GM18519 (cell line): ENCODE measurements around the gene SIX2.

Source experiments
- ATAC-seq: cut with Tn5 transposase; IDR thresholded peaks from one replicate; pipeline ENCODE4 v1.9.1; 2021; ENCODE audit warnings: mild to moderate bottlenecking, moderate library complexity; ENCODE audit not compliant: unreplicated experiment, low FRiP score

The SIX2 gene

DNA sequence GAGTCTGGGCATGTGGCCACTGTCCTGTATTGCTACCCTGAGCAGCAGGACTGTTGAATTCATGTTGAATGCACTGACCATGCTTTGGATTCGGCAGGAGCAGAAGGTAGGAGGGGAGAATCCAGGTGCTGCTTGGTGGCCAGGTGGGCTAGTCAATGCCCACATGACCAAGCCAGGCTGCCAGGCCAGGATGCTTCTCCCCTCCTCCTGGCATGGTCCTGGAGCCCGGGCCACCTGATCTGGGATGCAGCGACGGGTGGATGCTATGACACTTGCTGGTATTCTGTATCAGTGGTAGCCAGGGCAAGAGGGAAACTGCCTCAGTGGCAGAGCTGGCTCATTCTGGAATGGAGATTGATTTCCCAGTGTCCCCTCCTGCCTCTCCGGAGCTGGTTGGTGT is 14.8 kb upstream of the SIX2 start:
- no peak for ATAC-seq

DNA sequence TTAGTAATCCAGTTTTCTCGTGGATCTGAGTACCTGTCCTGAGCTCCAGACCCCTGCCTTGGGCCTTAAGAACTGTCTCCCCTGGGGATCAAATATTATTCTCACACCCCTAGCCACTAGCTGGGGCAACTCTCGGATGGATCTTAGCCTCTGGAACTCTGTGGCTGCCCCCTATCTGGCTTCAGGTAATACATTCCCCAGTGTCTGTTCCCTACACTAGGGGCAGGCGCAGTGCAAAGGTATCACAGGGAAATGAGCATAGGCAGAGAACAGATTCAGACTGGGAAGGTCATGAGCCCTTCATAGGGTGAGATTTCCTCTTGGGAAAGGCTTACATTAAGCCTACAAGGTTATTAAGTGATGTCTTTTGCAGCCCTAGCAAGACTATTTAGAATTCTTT is 11.2 kb upstream of the SIX2 start:
- no peak for ATAC-seq

DNA sequence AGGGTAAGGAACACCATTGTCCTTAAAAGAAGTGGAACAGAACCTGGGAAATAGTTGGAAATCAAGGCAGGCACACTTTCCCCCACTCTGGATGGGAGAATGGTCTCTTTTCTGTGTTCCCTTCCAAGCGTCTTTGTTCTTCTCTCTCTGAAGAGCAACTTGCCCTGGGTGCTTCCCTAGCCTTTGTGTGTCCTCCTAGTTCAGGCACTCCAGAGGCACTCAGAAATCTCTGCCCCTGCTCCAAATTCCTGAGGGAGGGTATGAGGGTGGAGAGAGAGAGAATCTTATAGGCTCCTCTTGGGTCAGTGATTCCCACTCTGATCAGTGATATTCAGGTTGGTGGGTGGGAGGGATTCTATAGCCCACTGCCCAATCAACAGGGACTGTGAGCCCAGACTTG is 8.8 kb upstream of the SIX2 start:
- ATAC-seq, result no peak

DNA sequence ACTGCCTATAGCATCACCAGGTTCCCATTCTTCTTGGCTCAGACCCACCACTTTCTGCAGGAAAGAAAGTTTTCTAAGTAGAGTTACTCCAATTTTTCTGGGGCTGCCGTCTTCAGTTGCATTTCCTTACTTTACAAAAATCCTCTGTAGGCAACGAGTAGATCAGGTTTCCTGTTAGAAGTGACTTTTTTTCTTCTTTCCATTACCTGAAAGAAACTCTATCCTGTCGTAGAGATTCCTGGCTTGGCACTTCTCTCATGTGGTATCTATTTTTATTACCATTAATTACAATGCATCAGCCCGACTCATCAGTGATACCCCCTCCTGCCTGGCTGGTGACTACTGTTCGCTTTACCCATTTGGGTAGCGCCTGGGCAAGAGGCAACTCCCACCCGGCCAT is 5.6 kb upstream of the SIX2 start:
- ATAC-seq, result no peak

DNA sequence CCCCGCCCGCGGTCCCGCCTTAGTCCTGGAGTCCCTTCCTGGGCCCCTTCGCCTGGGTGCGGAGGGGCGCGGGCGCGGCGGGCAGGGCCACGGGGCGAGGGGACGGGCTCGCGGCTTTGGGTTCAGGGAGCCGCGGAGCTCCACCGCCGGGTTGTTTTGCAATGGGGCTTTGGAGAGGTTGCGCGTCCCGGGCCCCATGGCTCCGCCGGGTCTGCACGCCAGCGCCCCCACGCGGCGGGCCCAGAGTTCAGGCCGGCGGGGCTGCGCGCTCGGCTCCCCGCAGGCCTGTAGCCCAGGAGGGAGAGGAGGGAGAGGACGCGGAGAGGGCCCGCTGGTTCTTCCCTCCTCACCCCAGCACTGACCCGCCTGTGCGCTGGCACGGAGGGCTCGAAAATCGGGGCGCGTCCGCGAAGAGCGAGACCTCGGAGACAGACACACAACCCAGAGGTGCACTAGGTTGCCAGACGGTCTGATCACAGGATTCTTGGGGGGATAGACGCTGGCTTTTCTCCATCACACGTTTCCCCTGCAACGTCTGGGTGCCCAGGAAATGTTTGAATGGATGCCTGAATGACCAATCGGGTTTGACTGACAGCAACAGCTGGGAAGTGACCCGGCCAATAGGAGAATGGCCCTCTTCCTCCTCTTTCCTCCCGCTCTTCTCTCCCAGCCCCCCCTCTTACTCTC is 4.9 kb upstream of the SIX2 start:
- ATAC-seq, result no peak

DNA sequence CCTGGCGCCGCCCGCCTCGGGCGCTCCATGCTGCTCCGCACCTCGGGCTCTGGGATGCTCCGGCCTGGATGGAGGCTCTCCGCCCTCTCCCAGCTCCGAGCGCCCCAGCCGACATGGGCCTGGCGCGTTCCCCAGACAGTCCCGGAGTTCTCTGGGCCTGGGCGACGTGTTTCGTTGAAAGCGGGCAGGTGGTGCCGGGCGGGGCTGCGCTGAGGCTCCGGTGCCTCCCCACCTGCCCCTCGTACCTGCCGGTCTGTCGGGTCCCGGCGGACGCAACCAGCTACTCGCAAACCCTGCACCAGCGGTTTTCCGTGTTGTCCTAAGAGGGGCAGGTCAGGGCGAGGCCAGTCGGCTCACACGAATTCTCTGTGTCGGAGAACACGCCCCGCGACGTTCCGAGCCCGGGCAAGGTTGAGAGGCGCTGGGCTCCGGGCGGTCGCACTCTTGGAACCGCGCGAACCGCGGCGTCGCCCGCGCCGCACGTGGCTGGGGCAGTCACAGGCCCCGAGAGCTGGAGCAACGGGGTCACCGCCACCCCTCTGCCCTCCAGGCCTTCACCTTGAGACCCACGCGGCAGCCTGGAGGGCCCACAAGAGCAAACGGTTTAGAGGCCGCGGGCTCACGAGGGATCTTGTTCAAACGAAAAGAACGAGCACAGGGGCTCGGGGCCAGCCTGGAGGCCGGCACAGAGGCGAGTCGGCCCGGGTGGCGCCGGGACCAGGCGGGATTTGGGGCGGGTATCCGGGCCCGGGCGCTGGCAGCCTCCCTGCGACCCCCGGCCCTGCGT is 4.2 kb upstream of the SIX2 start:
- no peak for ATAC-seq

DNA sequence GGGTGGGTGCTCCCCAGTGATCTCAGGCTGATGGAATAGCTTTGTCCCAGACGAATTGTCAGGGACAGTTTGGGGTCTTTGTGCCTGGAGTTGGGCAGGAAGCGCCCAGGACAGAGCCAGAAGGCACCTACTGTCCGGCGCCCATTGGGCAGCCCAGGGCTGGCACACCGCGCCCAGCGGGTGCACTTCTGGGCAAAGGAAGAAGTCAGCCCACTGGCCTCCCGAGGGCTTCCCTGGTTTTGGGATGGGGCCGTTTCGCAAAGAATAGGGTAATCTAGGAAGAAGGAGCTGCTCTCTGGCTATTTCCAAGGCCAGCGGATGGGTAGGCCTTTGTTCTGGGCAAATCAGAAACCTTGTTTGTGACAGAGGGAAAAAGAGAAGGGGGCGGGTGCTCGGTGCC is 3.5 kb upstream of the SIX2 start:
- no peak for ATAC-seq

DNA sequence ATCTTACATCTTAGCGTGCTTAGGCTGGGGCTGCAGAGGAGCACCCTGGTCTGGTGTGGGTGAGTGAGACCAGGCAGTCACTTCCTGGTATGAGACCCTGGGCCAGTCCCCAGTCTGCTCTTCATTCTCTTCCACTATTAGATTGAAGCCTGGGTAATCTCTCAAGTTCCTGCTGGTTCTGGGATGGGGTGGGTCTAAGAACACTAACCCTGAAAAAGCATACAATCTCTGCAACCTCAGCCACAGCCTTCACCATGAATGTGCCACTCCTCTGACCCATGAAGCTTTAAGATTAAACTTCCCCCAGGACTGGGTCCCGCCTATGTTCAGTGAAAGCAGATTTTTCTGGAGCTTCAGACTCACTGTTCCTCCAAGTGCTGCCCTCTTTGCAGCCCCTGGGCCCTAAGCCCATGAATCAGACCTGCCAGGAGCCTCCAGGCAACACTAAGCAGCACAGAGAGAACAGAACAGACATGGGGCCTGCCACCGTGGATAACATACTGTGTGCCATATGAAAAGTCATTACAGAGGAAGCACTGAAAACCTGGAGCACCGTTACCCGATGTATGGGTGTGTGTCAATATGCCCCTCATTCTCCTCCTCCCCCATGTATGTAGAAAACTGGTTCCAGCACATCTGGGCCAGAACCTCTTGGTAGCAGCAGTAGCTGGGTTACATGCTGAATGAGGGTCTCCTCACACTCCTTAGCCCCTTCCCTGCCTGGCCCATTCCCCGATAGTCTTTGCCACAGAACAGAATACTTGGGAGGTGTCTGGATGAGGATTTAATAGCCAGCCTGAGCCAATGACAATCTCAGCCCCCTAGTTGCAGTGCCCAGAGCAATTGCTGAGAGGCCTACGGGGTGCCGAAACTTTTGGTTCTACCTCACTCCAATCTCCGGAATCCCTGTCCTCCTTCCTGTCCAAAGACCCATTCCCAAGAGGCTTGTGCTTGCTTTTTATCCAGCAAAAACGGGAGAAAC is 2.7 kb upstream of the SIX2 start:
- ATAC-seq, result no peak

DNA sequence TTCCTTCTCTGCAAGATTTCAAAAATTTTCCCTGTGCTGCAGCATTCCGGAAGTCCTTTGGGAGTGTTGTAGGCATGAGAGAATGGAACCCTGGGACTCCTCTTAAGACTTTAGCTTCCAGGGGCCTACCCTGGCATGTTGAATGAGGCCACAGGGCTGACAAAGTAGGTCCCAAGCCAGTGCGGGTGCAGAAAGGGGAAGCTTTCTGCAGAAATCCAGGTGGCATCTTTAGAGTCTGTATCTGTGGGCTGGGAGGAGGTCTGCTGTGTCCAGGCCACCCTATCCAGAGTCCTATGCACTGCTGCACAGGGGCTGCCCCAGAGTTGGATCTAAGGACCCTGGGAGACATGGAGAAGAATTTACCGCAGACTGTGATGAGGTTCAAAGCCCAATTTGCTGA is 1.9 kb upstream of the SIX2 start:
- ATAC-seq, result no peak

DNA sequence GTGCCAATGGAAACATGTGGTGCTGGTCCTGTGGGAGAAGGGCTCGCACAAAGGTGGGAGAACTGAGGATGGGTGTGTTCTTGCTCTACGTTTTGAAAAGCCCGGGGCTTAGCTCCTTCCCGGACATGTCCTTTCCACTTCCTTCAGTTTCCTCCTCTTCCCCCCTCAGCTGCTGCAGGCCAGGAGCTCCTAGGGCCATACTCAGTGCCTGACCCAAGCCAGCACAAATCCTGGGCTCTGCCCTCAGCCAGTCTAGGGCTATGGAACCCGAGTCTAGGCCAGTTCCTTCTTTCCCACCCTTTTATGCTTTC is 1.4 kb upstream of the SIX2 start:
- no peak for ATAC-seq

DNA sequence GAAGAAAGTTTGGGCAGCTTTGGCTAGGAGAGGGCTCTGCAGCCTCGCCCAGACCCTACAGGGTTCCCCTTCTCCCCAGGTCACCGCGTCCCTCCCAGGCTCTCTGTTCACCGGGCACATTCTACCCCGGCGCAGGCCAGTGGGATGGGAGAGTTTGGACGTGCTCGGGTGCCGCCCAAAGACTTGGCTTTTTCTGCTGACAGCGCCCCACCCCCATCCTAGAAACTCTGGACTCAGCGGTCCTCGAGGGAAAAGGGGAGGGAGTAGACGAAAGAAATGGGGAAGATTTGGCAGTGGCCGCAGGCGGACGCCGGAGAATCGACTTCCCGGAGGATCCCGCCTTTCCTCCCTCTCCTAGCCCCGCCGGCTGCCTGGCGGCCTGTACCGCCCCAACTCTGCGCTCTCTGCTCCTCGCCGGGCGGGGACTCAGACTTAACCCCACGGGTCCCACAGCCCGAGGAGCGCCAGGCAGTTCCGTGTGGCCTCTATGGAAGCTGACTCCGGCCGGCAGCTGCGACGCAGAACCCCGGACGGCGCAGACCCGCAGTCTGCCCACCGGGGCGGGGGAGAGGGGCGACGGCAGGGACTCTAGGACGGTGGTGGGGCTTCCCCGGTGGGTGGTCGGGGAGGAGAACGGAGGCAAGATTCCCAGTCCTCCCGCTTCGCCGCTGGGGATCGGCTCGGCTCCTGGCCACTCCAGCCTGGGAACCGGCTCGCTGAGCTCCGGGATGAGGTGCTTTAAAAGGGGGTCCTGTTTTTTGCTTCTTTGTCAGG is 863 bp upstream of the SIX2 start:
- ATAC-seq, result no peak

DNA sequence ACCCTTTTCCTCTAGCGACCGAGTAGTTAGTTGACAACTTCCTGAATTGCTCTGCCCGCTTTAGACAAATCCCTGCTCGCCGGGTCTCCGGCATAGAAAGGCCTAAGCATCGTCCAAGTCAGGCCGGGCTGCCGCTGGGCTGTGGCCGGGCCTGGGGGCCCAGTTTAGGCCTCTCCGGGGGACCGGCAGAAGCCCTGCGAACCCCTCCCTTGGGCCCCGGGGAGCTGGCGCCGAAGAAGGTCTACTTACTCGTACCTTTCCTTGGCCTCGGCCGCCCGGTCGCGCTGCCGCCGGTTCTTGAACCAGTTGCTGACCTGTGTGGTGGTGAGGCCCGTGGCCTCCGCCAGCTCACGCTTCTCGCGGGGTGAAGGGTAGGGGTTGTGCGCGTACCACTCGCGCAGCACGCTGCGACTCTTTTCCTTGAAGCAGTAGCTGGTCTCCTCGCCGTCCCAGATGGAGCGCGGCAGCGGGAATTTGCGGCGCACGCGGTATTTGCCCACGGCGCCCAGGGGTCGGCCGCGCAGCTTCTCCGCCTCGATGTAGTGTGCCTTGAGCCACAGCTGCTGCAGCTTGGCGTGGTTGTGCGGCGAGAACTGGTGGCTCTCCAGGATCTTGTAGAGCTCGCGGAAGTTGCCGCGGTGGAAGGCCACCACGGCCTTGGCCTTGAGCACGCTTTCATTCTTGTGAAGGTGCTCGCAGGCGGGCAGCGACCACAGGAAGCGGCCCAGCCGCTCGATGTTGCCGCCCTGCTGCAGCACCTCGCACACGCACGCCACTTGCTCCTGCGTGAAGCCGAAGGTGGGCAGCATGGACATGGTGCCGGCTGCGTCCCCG is 739 bp downstream of the SIX2 start:
- ATAC-seq, result no peak

DNA sequence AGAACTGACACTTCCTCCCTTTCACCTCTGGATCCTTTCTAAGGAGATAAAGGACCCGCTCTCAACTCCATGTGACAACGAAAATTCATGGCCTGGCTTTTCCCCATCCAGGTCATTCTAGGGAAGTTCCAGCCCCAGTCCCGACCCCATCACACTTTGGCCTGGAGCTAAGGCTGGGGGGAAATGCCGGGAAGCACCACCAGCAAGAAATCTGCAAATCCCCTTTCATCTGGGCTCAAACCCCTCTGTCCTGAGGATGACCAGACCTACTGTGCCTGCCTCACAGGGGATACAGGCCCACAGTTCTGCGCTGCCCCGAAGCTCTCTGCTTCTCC is 1.3 kb downstream of the SIX2 start:
- no peak for ATAC-seq

DNA sequence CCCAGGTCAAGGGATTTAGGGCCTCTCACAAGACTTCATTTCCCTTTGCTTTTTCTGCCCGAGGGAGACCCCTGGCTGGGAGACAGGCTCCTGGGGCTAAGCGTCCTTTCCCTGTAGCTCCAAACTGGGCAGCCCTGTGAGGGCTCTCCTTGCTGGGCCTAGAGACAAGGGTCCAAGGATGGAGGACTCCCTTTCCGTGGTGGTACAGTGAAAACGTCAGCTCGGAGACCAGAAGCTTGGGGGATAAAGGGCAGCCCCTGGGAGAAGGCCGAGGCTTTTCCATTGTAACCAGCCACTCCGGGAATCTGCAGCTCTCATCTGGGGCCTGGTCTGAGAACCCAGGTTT is 2.3 kb downstream of the SIX2 start:
- no peak for ATAC-seq

DNA sequence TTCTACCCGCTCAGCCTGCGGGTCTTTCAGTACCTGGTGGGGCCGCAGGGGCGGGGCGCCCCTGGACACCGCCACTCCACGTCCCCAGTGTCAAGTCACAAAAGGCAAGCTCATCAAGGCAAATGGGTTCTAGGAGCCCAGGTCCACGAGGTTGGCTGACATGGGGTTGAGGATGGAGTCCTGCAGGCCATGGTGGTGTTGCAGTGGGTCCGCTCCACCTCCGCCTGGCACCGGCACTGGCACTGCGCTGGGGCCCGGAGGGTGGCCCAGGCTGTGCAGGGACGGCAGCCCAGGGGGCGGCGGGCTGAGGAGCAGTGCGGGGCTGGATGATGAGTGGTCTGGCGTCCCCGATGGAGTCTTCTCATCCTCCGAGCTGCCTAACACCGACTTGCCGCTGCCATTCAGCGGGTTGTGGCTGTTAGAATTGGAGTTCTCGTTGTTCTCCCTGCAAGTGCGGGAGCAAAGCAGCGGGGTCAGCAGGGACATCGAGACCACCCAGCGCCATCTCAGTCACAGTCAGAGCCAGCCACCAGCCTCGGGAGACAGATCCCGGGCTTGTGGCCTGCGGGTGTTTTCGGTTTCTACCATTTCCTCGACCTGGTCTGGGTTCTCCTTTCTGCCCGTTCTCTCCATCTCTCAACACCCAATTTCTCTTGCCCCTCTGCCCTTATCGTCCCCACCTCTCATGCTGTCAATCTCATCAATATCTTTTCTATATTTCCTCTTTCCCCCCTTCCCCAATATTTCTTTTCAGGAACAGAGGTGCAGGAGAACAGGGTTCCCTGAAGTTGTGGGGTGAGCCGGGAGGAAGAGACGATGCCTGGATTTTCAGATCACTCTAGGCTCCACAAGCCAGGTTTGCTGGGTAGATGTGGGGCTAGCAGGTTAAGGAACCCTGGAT is 3.0 kb downstream of the SIX2 start:
- no peak for ATAC-seq

DNA sequence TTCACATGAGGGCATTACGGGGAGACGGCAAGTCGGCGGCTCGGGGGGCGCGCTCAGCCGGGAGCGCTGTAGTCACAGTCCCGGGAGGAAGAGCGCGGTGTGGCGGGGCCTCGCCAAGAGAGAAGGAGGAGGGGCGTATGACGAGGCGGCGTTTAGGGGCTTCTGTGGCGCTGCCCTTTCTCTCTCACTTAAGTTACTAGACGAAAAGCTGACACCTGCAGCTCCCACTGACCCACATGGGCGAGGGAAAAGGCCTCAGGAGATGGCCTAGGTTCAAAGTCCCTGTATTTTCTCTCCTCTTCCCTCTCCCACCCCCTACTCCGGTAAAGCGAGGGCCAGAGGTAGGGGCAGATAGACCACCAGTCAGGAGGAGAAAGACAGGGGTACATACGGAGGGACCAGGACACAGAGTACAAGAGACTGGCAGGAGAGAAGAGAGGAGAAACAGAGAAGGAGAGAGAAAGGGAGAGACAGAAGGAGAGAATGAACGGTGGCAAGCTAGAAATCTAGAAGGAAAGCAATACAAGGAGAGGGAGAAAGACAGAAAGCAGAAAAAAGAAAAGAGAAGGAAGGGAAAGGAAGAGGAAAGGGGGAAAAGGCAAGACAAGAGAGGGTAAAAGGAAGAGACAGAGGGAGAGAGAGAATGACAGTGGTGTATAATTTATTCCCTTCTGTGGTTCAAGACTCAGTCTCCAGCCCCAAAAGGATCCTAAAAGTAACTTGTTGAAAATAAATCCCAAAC is 3.8 kb downstream of the SIX2 start:
- no peak for ATAC-seq

DNA sequence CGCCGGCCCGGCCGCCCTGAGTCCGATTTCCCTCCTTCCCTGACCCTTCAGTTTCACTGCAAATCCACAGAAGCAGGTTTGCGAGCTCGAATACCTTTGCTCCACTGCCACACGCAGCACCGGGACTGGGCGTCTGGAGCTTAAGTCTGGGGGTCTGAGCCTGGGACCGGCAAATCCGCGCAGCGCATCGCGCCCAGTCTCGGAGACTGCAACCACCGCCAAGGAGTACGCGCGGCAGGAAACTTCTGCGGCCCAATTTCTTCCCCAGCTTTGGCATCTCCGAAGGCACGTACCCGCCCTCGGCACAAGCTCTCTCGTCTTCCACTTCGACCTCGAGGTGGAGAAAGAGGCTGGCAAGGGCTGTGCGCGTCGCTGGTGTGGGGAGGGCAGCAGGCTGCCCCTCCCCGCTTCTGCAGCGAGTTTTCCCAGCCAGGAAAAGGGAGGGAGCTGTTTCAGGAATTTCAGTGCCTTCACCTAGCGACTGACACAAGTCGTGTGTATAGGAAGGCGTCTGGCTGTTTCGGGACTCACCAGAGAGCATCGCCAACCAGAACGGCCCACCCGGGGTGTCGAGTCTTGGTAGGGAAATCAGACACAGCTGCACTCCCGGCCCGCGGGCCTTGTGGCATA is 4.6 kb downstream of the SIX2 start:
- ATAC-seq, result no peak
